ENCODE results near the gene HERPUD2. TPM values are rescaled to one million over a fixed set of nuclear protein-coding genes. Genes with fewer than 3 reads are reported as not detected.

Gene HERPUD2, protein sequence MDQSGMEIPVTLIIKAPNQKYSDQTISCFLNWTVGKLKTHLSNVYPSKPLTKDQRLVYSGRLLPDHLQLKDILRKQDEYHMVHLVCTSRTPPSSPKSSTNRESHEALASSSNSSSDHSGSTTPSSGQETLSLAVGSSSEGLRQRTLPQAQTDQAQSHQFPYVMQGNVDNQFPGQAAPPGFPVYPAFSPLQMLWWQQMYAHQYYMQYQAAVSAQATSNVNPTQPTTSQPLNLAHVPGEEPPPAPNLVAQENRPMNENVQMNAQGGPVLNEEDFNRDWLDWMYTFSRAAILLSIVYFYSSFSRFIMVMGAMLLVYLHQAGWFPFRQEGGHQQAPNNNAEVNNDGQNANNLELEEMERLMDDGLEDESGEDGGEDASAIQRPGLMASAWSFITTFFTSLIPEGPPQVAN
- total RNA-seq: 10 to 100 TPM; 24.2 to 30.1 TPM
- 33.8 TPM for polyA plus RNA-seq (2013, experiment 1 of 2)
- 36.4 TPM for polyA plus RNA-seq (2013, experiment 2 of 2)
- long read RNA-seq, experiment 1, transcript HERPUD2-202 (8 exons, 3,057 nt): major isoform, 5 of 10 reads
- long read RNA-seq, experiment 1, partial matches to known transcripts: 2 of 10 reads
- long read RNA-seq, experiment 1, other reads (novel, unspliced or antisense): 2 of 10 reads
- long read RNA-seq, experiment 2, transcript HERPUD2-202 (8 exons, 3,057 nt): major isoform, 26 of 52 reads
- long read RNA-seq, experiment 2, transcript HERPUD2-201 (9 exons, 2,474 nt): minor isoform, 8 of 52 reads
- long read RNA-seq, experiment 2, partial matches to known transcripts: 3 of 52 reads
- long read RNA-seq, experiment 2, other reads (novel, unspliced or antisense): 15 of 52 reads
- long read RNA-seq, experiment 3, transcript HERPUD2-202 (8 exons, 3,057 nt): major isoform, 7 of 19 reads
- long read RNA-seq, experiment 3, partial matches to known transcripts: 1 of 19 reads
- long read RNA-seq, experiment 3, other reads (novel, unspliced or antisense): 8 of 19 reads
- long read RNA-seq, experiment 4, partial matches to known transcripts: 1 of 3 reads
- long read RNA-seq, experiment 4, other reads (novel, unspliced or antisense): 2 of 3 reads

DNA sequence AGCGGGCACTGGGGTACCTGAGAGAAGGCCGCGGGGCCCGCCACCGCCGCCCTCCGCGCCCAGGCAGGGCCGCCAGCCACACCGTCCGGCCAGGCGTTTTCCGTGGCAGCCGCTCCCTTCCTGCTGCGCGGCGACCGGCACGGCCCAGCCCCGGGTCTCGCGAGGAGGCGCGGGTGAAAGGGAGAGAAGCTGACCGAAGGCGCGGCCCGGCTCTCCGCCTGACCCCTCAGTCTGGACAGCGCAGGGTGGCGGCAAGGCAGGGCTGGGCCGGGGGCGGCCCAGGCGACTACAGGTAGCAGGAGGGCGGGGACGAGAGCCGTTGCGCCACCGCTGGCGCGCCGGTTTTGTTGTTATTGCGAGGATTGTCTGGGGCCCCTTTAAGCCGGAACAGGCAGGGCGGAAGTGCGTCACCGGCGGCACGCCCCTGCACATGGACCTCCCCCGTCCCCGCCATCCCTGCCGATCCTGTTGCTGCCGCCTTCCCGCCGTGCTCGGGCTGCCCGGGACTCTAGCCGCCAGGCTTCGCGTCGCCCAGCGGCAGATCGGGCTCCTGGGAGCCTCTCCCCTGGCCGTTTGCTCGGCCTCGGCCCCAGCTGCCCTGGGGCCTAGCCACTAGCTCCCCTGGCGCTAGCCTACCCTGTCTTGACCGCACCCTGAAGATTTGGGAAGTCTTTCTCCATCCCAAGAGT is at the start of gene HERPUD2:
Gene HERPUD2, minus strand, starts transcription at position 352 of the 689 bp plus-strand sequence. CDS start 805 bp downstream, outside the sequence.
- TF ChIP-seq, protein P1, sequence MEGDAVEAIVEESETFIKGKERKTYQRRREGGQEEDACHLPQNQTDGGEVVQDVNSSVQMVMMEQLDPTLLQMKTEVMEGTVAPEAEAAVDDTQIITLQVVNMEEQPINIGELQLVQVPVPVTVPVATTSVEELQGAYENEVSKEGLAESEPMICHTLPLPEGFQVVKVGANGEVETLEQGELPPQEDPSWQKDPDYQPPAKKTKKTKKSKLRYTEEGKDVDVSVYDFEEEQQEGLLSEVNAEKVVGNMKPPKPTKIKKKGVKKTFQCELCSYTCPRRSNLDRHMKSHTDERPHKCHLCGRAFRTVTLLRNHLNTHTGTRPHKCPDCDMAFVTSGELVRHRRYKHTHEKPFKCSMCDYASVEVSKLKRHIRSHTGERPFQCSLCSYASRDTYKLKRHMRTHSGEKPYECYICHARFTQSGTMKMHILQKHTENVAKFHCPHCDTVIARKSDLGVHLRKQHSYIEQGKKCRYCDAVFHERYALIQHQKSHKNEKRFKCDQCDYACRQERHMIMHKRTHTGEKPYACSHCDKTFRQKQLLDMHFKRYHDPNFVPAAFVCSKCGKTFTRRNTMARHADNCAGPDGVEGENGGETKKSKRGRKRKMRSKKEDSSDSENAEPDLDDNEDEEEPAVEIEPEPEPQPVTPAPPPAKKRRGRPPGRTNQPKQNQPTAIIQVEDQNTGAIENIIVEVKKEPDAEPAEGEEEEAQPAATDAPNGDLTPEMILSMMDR (conservative IDR thresholded peaks at IDR 0.05): no peak
- Mint-ChIP-seq H3K27me3 (ENCODE audit: insufficient read depth) (peaks cover 26% of the 10 kb centered on the region), H3K4me1 (peaks cover 32% of the 10 kb centered on the region), H3K4me3 (peak within 1 kb of the TSS; percentile 90), H3K9me3 (peaks cover 16% of the 10 kb centered on the region), H3K27ac (peak within 1 kb of the TSS; percentile 93), H3K36me3 (ENCODE audit: low read depth) (peaks cover 21% of the 10 kb centered on the region)
- WGBS, 2 experiments (ENCODE audit: insufficient coverage in 1 of 2, insufficient read length in 1 of 2): 0% methylated on average over 33 to 68 of the region's 68 CpGs
- peak within 1 kb of the TSS; percentile 95 for H3K27ac ChIP-seq (ENCODE audit: low read depth, low read length)
- H3K27me3 ChIP-seq (ENCODE audit: control insufficient read depth, insufficient read depth, low read length, poor library complexity, severe bottlenecking): no peaks in the 10 kb centered on the region
- no peaks in the 10 kb centered on the region for H3K4me1 ChIP-seq (ENCODE audit: control insufficient read depth, insufficient read depth, low read length)
- peak within 1 kb of the TSS; percentile 76 for H3K9ac ChIP-seq (ENCODE audit: extremely low read depth, low read length, poor library complexity, severe bottlenecking)
- DNase-seq: peak; percentile 98
- H3K4me3 ChIP-seq (ENCODE audit: low read length): peak within 1 kb of the TSS; percentile 97
- peaks cover 5% of the 10 kb centered on the region for H3K36me3 ChIP-seq (ENCODE audit: control insufficient read depth, insufficient read depth, low read length)
- no peaks in the 10 kb centered on the region for H3K9me3 ChIP-seq (ENCODE audit: control insufficient read depth, low read length)

DNA sequence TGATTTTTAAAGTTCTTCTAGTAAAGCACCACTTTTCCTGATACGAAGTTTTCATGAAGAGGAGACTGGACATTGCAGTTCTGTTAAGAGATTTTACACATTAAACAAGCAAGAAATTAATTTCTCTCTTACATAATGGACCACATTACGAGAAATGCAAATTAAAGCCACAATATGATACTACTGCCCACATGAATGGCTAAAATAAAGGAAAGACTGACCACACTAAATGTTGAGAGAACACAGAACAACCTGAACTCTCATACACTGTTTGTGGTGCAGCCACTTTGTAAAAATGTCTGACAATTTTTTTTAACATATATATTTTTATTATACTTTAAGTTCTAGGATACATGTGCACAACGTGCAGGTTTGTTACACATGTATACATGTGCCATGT is 44.0 kb upstream of the HERPUD2 start:
- WGBS, 2 experiments (ENCODE audit: insufficient coverage in 1 of 2, insufficient read length in 1 of 2): 80 to 95% methylated on average over 1 to 2 of the region's 3 CpGs
- Histone ChIP-seq H3K36me3 (ENCODE audit: control insufficient read depth, insufficient read depth, low read length) (no peaks in the 10 kb centered on the region), H3K27me3 (ENCODE audit: control insufficient read depth, insufficient read depth, low read length, poor library complexity, severe bottlenecking) (no peaks in the 10 kb centered on the region), H3K4me3 (ENCODE audit: low read length) (no peak overlapping the region), H3K9ac (ENCODE audit: extremely low read depth, low read length, poor library complexity, severe bottlenecking) (no peak overlapping the region), H3K27ac (ENCODE audit: low read depth, low read length) (no peak overlapping the region), H3K9me3 (ENCODE audit: control insufficient read depth, low read length) (no peaks in the 10 kb centered on the region), H3K4me1 (ENCODE audit: control insufficient read depth, insufficient read depth, low read length) (no peaks in the 10 kb centered on the region)
- Mint-ChIP-seq H3K9me3 (no peaks in the 10 kb centered on the region), H3K27ac (no peak overlapping the region), H3K36me3 (ENCODE audit: low read depth) (no peaks in the 10 kb centered on the region), H3K27me3 (ENCODE audit: insufficient read depth) (peaks cover 2% of the 10 kb centered on the region), H3K4me3 (no peak overlapping the region), H3K4me1 (peaks cover 10% of the 10 kb centered on the region)
- TF ChIP-seq, protein P1 (conservative IDR thresholded peaks at IDR 0.05): no peak
- DNase-seq: no peak

DNA sequence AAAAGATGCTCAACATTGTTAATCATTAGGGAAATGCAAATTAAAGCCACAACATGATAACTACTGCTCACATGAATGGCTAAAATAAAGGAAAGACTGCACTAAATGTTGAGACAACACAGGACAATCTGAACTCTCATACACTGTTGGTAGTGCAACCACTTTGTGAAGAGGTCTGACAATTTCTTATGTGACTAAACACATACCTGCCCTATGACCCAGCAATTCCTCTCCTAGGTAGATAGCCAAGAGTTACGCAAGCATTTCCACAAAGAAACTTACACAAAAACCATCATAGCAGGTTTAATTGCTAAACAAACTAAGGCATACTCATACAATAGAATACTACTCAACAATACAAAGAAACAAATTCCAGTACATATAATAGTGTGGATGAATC is 41.8 kb upstream of the HERPUD2 start:
- no peak overlapping the region for H3K9ac ChIP-seq (ENCODE audit: extremely low read depth, low read length, poor library complexity, severe bottlenecking)
- H3K9me3 ChIP-seq (ENCODE audit: control insufficient read depth, low read length): no peaks in the 10 kb centered on the region
- no peak overlapping the region for H3K27ac Mint-ChIP-seq
- no peaks in the 10 kb centered on the region for H3K9me3 Mint-ChIP-seq
- no peak overlapping the region for H3K4me3 Mint-ChIP-seq
- no peaks in the 10 kb centered on the region for H3K4me1 ChIP-seq (ENCODE audit: control insufficient read depth, insufficient read depth, low read length)
- no peaks in the 10 kb centered on the region for H3K27me3 ChIP-seq (ENCODE audit: control insufficient read depth, insufficient read depth, low read length, poor library complexity, severe bottlenecking)
- H3K4me3 ChIP-seq (ENCODE audit: low read length): no peak overlapping the region
- no peak overlapping the region for H3K27ac ChIP-seq (ENCODE audit: low read depth, low read length)
- TF ChIP-seq, protein P1 (conservative IDR thresholded peaks at IDR 0.05): no peak
- no peaks in the 10 kb centered on the region for H3K36me3 Mint-ChIP-seq (ENCODE audit: low read depth)
- H3K27me3 Mint-ChIP-seq (ENCODE audit: insufficient read depth): no peaks in the 10 kb centered on the region
- WGBS, 2 experiments (ENCODE audit: insufficient coverage in 1 of 2, insufficient read length in 1 of 2): 89 to 100% methylated on average over 1 of the region's 1 CpG
- no peaks in the 10 kb centered on the region for H3K36me3 ChIP-seq (ENCODE audit: control insufficient read depth, insufficient read depth, low read length)
- no peak for DNase-seq
- H3K4me1 Mint-ChIP-seq: peaks cover 13% of the 10 kb centered on the region
